Chondrocyte (in vitro differentiated cells): ENCODE results near the gene DDX47. TPM values are rescaled to one million over a fixed set of nuclear protein-coding genes. Genes with fewer than 3 reads are reported as not detected.

ENCODE experiments used
- DNase-seq: peaks from one replicate; pipeline ENCODE4 v3.0.0; 2021; ENCODE audit warnings: mixed read lengths, low spot score
- H3K27ac Mint-ChIP-seq: one replicate; pipeline ENCODE4 v1.8.0; 2021; ENCODE audit warnings: mild to moderate bottlenecking, moderate library complexity, mixed read lengths; ENCODE audit not compliant: unreplicated experiment
- H3K27me3 Mint-ChIP-seq: 2 replicates; pipeline ENCODE4 v1.8.0; 2021; ENCODE audit warnings: low read depth, mixed read lengths
- H3K36me3 Mint-ChIP-seq: 2 replicates; pipeline ENCODE4 v1.8.0; 2021; ENCODE audit warnings: low read depth, mixed read lengths
- H3K4me1 Mint-ChIP-seq: 2 replicates; pipeline ENCODE4 v1.8.0; 2021; ENCODE audit warnings: low read depth, mild to moderate bottlenecking, mixed read lengths
- H3K4me3 Mint-ChIP-seq: one replicate; pipeline ENCODE4 v1.8.0; 2021; ENCODE audit warnings: mild to moderate bottlenecking, moderate library complexity, mixed read lengths; ENCODE audit not compliant: unreplicated experiment
- H3K9me3 Mint-ChIP-seq: 2 replicates; pipeline ENCODE4 v1.8.0; 2021; ENCODE audit warnings: low read depth, mixed read lengths
- CTCF ChIP-seq: fragments of 200-600 bp; sonication (generic); IDR thresholded peaks from 2 replicates; pipeline ENCODE4 v1.5.0; 2021; ENCODE audit warnings: antibody characterized with exemption, mild to moderate bottlenecking, moderate library complexity
- long read RNA-seq: library from polyadenylated mRNA; stranded (forward); transcript quantifications from one replicate; pipeline ENCODE4 v2.0.0, GENCODE V29; 2021
- total RNA-seq: library from RNA; stranded (reverse); gene quantifications from 3 replicates; pipeline ENCODE4 v1.2.1, GENCODE V29; 2021

Gene DDX47
- total RNA-seq, result 33.6 to 44.0 TPM (median 39.3 TPM) in 3 replicates
- long read RNA-seq, transcript DDX47-202 (12 exons, 1,817 nt), result major isoform, 61 of 68 reads
- long read RNA-seq, partial matches to known transcripts, result 2 of 68 reads
- long read RNA-seq, other reads (novel, unspliced or antisense), result 3 of 68 reads

GRCh38 chr12:12813120-12814101 is at the start of gene DDX47:
DDX47 (plus strand) TSS chr12:12813346; CDS start chr12:12813368, 22 bp downstream.
- DNase-seq, result peak; percentile 98
- TF ChIP-seq CTCF, result peak; percentile 90
- Mint-ChIP-seq H3K9me3 (no peaks in the 10 kb centered on the region), H3K27me3 (no peaks in the 10 kb centered on the region), H3K4me3 (peak within 1 kb of the TSS; percentile 99), H3K4me1 (peaks cover 44% of the 10 kb centered on the region), H3K36me3 (peaks cover 10% of the 10 kb centered on the region), H3K27ac (peak within 1 kb of the TSS; percentile 98)

GRCh38 chr12:12764824-12765223 is 48.3 kb upstream of the DDX47 start:
- Mint-ChIP-seq H3K4me3 (no peak overlapping the region), H3K27me3 (no peaks in the 10 kb centered on the region), H3K27ac (no peak overlapping the region), H3K36me3 (peaks cover under 1% of the 10 kb centered on the region), H3K9me3 (peaks cover 1% of the 10 kb centered on the region), H3K4me1 (no peaks in the 10 kb centered on the region)
- no peak for TF ChIP-seq CTCF
- DNase-seq, result no peak

GRCh38 chr12:12770262-12770661 is 42.9 kb upstream of the DDX47 start:
- H3K27me3 Mint-ChIP-seq, result no peaks in the 10 kb centered on the region
- H3K36me3 Mint-ChIP-seq, result peaks cover 5% of the 10 kb centered on the region
- no peak overlapping the region for H3K4me3 Mint-ChIP-seq
- H3K27ac Mint-ChIP-seq, result no peak overlapping the region
- no peak for TF ChIP-seq CTCF
- no peaks in the 10 kb centered on the region for H3K4me1 Mint-ChIP-seq
- no peak for DNase-seq
- H3K9me3 Mint-ChIP-seq, result peaks cover 6% of the 10 kb centered on the region

- peaks cover 5% of the 10 kb centered on the region for H3K36me3 Mint-ChIP-seq
- H3K27ac Mint-ChIP-seq, result no peak overlapping the region
- peaks cover 11% of the 10 kb centered on the region for H3K4me1 Mint-ChIP-seq
- no peak for DNase-seq
- no peak for TF ChIP-seq CTCF
- peaks cover 5% of the 10 kb centered on the region for H3K9me3 Mint-ChIP-seq
- no peak overlapping the region for H3K4me3 Mint-ChIP-seq
- no peaks in the 10 kb centered on the region for H3K27me3 Mint-ChIP-seq
Observed at GRCh38 chr12:12774791-12775190, 38.4 kb upstream of the DDX47 start.

- no peaks in the 10 kb centered on the region for H3K9me3 Mint-ChIP-seq
- TF ChIP-seq CTCF, result no peak
- peaks cover 1% of the 10 kb centered on the region for H3K36me3 Mint-ChIP-seq
- H3K4me3 Mint-ChIP-seq, result no peak overlapping the region
- no peak for DNase-seq
- no peak overlapping the region for H3K27ac Mint-ChIP-seq
- H3K4me1 Mint-ChIP-seq, result peaks cover 15% of the 10 kb centered on the region
- no peaks in the 10 kb centered on the region for H3K27me3 Mint-ChIP-seq
Observed at GRCh38 chr12:12776261-12776660, 36.9 kb upstream of the DDX47 start.
